ENCODE data around the gene POLE3.
"Not testable (repeated sequence)": the region's sequence is repeated elsewhere in the genome, so short reads cannot be mapped to it uniquely, and the experiment has no call there.

Gene POLE3

GRCh38 chr9:113376634-113377567, 33.6 kb downstream of the POLE3 start, which contains the start of gene HDHD3:
TSS of gene HDHD3 (minus strand) at chr9:113376986. CDS start at chr9:113374354, 2,632 bp downstream.
- peak; percentile 76 for DNase-seq (ENCODE audit: low read depth)

- no peak for DNase-seq (ENCODE audit: low read depth)
These were observed 35.1 kb downstream of the POLE3 start for GRCh38 chr9:113375057-113376023.

GRCh38 chr9:113373676-113374392, 36.6 kb downstream of the POLE3 start:
- DNase-seq (ENCODE audit: low read depth), result no peak

- DNase-seq (ENCODE audit: low read depth), result no peak
These were observed 37.2 kb downstream of the POLE3 start for GRCh38 chr9:113373256-113373655.

- DNase-seq (ENCODE audit: low read depth), result no peak
These were observed 38.4 kb downstream of the POLE3 start for GRCh38 chr9:113372059-113372458.

GRCh38 chr9:113370806-113371325, 39.6 kb downstream of the POLE3 start:
- DNase-seq (ENCODE audit: low read depth), result no peak

- DNase-seq (ENCODE audit: low read depth), result no peak
These were observed 40.7 kb downstream of the POLE3 start for GRCh38 chr9:113369855-113370140.

GRCh38 chr9:113368982-113369854, 41.3 kb downstream of the POLE3 start:
- no peak for DNase-seq (ENCODE audit: low read depth)

- DNase-seq (ENCODE audit: low read depth), result no peak
These were observed 42.0 kb downstream of the POLE3 start for GRCh38 chr9:113368348-113368981.

- DNase-seq (ENCODE audit: low read depth), result not testable (repeated sequence)
These were observed 44.8 kb downstream of the POLE3 start for GRCh38 chr9:113365652-113366051.

GRCh38 chr9:113364951-113365350, 45.5 kb downstream of the POLE3 start:
- DNase-seq (ENCODE audit: low read depth), result no peak

GRCh38 chr9:113363336-113363735, 47.1 kb downstream of the POLE3 start:
- DNase-seq (ENCODE audit: low read depth), result no peak

GRCh38 chr9:113361304-113362018, 49.0 kb downstream of the POLE3 start:
- no peak for DNase-seq (ENCODE audit: low read depth)

GRCh38 chr9:113360242-113360842, 50.1 kb downstream of the POLE3 start:
- DNase-seq (ENCODE audit: low read depth), result no peak

- DNase-seq (ENCODE audit: low read depth), result no peak
These were observed 51.1 kb downstream of the POLE3 start for GRCh38 chr9:113359385-113359784.
